NCI-H187 treated with DMSO at 0.1 percent for 48 hours (cell line): ENCODE measurements around the gene ATE1.
A peak's percentile ranks its signal among the peaks of the same experiment; 100 is the strongest.
"Not testable (repeated sequence)": the region's sequence is repeated elsewhere in the genome, so short reads cannot be mapped to it uniquely, and the experiment has no call there.

Experiments
- DNase-seq: peaks from one replicate; lab custom pipeline; 2025; lab: John Stamatoyannopoulos, UW

The ATE1 gene

GRCh38 chr10:121929585-121930267 is 1.9 kb upstream of the ATE1 start:
- not testable (repeated sequence) for DNase-seq

- DNase-seq: no peak
Observed at GRCh38 chr10:121928528-121928884, 675 bp upstream of the ATE1 start.

DNA sequence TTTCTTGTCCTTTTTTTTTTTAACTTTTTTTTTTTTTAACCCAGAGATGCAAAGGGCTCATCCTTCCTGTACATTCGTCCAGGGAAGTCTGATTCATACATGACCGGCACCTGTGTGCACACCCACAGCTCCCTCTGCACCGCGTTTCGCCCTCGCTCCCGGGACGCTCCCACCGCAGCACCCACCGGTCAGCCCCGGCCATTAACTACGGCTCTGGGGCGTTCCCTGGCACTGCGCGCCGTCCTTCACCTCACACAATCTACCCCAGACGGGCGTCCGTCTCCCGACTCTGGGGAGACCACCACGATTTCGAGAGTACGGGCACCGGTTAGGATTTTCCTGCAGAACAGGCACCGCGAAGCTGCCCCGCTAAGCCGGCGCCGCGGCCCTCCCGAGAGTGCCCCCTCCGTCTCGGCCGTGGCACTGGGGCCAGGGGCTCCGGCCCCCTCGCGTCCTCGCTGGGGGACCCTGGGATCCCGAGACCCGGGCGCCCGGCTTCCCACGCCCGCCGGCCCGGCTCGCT is 452 bp downstream of the ATE1 start:
- no peak for DNase-seq

DNA sequence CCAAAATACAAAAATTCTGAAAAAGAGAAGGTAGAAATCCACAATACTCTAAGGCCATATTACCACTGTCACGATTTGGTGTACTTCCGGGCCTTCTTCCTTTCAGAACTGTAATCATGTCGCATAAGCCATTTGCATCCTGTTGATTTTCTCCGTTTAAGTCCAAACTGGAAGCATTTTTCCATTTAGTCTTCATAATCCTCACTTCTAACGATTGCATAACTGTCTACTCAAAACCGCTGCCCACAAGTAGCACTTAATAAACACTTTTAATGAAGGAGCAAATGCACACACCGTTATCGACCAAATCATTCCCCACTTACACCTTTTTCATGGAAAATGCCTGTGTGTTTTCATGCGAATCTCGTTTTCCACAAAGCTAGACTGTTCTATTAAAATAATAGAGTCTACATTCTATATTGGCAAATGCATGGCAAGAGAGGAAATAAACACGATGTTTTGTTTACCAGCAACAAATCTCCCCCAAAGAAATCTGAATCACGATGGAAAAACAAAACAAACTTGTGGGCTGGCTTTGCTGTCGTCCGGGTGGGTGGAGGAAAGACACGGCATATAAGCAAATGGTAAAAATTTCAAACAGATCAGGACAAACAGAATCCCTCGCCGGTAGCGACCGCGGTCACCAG is 1.0 kb downstream of the ATE1 start:
- DNase-seq: no peak

DNA sequence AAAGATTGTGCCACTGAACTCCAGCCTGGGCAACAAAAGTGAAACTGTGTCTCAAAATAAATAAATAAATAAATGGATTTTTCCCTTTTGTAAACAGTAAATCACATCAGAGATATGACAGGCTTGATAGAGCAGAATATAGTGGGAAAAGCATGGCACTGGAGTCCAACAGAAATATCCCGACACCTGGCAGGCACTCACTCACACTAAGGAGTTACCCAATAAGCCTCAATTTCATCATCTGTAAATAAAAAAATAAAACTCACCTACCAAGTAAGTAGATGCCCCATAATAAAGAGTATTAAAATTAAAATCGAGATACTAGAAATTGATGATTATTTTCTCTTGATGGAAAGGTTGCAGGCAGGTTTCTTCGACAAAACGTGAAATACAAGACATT is 1.7 kb downstream of the ATE1 start:
- no peak for DNase-seq

DNA sequence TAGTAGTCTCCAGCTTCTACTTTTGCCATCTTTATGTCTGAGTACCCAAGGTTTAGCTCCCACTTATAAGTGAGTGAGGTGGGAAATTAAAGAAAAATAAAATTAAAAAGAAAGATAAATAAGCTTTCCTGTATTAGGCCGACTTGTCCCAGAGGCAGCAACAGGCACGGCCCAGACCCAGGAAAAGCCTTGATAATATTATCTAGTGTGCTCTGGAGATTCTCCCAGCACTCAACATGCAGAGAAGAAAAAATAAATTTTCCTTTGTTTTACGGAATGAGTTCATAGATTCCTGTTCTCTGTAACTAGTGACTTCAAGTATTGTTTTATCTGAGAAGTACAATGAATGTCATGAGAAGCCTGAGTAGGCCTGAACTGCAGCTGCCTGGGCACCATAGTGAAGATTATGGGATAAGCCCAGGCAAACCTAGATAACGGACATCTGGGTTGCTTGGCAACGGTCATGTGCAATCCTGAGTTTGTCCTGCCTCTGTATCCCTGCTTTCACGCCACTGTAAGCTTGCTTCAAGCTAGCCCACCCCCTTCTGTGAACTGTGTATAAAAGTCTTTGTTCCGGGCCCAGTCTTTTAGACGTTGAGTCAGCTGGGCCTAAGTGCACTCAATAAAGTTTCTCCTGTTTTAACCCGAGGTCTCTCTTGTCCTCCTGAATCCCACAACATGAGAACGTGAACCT is 6.4 kb downstream of the ATE1 start:
- no peak for DNase-seq

DNA sequence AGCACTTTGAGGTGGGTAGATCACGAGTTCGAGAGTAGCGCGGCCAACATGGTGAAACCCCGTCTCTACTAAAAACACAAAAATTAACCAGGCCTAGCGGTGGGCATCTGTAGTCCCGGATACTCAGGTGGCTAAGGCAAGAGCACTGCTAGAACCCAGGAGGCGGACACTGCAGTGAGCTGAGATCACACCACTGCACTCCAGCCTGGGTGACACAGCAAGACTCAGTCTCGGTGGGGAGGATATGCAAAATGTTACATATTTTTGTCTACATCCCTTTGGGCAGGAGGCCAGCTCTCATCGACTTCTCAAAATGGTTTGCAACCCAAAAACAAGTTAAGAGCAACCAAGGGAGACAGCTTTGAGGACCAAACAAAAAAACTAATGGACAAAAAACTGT is 8.2 kb downstream of the ATE1 start:
- no peak for DNase-seq

DNA sequence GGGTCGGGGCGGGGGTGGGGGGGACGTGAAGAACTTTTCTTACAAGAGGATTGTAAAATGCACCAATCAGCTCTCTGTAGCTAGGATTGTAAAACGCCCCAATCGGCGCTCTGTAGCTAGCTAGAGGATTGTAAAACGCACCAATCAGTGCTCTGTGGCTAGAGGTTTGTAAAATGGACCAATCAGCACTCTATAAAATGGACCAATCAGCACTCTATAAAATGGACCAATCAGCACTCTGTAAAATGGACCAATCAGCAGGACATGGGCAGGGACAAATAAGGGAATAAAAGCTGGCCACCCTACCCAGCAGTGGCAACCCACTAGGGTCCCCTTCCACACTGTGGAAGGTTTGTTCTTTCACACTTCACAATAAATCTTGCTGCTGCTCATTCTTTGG is 9.0 kb downstream of the ATE1 start:
- not testable (repeated sequence) for DNase-seq

DNA sequence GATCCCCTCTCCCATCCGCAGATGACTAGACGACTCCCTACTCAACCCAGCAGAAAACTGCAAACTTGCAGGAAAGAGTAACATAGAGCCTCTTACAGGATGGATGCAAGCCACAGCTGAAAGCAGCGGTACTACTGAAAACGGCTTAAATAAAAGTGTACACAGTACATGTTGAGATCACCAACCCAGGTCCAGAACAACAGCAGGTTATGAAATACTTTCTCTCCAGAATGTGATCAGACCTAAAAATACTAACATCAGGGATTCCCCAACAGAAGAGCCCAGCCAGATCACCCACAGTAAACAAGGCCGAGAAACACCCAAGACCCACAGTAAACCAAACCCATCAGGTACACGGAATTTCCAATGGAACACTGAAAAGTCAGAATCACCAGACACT is 13.2 kb downstream of the ATE1 start:
- no peak for DNase-seq

DNA sequence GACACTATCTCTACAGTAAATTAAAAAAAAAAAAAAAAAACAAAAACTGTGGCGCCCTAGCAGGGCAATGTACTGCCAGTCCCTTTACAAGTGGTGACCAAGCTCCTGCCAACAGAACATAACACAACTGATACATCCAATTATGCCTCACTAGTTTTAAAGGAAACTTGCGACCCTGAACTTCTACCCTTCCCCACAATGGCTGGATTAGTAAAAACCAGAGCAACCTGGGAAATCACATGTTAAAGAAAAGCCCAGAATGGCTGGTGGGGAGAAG is 16.5 kb downstream of the ATE1 start:
- DNase-seq: no peak

GRCh38 chr10:121910673-121911420 is 17.0 kb downstream of the ATE1 start:
- DNase-seq: no peak

GRCh38 chr10:121904888-121905287 is 22.9 kb downstream of the ATE1 start:
- DNase-seq: no peak

DNA sequence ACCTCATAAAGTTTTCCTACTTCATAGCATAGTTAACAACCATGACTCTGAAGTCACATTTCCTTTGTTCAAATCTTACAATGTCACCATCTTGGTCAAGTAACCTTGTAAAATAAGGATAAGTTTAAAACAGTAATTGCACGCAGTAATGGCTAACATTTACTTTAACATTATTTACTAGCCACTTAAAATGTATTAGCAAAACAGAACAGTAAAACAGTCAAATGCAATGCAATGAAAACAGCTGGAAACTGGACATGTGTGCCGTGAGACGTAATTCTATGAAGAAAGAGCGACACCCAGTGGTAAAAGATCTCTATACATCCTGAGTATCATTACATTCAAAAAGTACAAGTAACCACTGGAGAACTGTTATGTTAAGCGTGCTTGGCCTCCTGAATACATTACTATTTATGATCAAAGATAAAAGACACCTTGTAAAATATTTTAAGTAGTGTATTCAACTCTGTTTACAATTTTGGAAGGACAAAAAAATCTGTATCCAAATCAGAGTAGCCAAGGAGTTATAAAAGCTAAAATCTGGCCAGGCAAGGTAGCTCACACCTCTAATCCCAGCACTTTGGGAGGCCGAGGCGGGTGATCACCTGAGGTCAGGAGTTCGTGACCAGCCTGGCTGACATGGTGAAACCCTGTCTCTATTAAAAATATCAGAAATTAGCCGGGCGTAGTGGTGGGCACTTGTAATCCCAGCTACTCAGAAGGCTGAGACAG is 27.2 kb downstream of the ATE1 start:
- DNase-seq: peak; percentile 6

- DNase-seq: no peak
Observed at GRCh38 chr10:121899727-121900126, 28.1 kb downstream of the ATE1 start.

DNA sequence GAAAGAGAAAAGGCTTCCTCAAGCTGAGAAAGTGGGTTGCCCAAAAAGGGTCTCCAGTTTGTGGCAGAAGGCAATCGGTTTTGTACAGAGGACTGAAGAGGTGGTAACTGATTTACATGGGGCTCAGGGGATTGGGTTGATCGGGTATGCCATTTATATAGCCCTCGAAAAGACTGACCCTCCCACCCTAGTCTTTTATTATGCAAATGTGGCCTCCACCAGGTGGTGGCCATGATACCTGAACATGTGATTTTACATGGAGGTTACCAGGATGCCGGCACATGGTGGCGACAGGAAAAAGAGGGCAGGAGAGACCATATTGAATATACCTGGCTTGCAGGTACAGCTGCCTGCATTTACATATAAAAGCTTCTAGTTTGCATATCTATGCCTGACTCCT is 36.7 kb downstream of the ATE1 start:
- DNase-seq: no peak

DNA sequence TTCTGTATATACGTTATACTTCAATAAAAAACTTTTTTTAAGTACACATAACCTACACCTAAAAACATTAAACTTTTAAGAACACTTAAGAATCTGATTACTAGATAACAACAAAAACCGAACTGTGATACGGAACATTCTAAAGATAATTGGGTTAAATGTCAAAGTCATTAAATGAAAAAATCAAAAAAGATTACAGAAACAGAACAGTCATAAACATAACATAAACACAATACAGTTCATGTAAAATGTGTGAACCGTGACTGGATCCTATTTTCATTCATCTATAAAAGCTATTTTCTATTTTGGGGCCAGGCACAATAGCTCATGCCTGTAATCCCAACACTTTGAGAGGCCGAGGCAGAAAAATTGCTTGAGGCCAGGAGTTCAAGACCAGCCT is 38.6 kb downstream of the ATE1 start:
- no peak for DNase-seq

- DNase-seq: no peak
Observed at GRCh38 chr10:121886997-121887622, 40.7 kb downstream of the ATE1 start.

DNA sequence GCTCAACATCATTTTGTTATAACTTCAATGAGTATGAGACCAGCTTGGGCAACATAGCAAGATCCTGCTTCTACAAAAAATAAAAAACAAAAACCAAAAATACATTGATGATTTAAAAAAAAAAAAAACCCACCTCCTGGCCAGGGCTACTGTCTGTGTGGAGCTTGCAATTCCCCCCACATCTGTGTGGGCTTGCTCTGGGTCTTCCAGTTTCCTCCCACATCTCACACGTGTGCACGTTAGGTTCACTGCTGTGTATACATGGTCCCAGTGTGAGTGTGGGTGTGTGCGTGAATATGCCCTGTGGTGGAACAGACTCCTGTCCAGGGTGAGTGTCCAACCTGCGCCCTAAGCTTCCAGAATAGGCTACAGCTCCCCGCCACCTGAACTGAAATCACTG is 41.6 kb downstream of the ATE1 start:
- DNase-seq: no peak

- no peak for DNase-seq
Observed at GRCh38 chr10:121880895-121881294, 46.9 kb downstream of the ATE1 start.

GRCh38 chr10:121879476-121879875 is 48.4 kb downstream of the ATE1 start:
- no peak for DNase-seq

GRCh38 chr10:121873236-121873635 is 54.6 kb downstream of the ATE1 start:
- no peak for DNase-seq

DNA sequence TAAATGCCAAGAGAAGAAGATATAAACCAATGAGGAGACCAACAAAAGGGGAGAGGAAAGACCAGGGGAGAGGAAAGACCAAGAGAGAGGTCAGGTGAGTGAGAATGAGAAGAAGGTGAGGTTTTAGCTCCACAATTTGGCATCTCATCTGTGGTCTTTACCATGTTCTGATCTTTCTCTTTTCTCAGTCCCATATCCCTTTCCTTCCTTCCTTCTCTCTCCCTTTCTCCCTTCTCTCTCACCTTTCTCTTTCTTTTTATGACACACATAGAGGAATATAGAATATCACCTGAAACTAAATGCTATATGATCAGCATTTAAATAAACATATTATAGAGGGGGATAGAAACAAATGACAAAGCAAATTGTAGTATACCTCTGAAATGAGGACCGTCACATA is 57.4 kb downstream of the ATE1 start:
- DNase-seq: no peak
